ENCODE measurements around the gene RNF187. TPM values are rescaled to one million over a fixed set of nuclear protein-coding genes. Genes with fewer than 3 reads are reported as not detected.

RNF187 gene
- total and polyA plus RNA-seq, 10 of the 15 experiments (the other 5 are each of a cell fraction or from before 2014, with no cell fraction given) = 2.6 to 116 (median 29.5) TPM

DNA sequence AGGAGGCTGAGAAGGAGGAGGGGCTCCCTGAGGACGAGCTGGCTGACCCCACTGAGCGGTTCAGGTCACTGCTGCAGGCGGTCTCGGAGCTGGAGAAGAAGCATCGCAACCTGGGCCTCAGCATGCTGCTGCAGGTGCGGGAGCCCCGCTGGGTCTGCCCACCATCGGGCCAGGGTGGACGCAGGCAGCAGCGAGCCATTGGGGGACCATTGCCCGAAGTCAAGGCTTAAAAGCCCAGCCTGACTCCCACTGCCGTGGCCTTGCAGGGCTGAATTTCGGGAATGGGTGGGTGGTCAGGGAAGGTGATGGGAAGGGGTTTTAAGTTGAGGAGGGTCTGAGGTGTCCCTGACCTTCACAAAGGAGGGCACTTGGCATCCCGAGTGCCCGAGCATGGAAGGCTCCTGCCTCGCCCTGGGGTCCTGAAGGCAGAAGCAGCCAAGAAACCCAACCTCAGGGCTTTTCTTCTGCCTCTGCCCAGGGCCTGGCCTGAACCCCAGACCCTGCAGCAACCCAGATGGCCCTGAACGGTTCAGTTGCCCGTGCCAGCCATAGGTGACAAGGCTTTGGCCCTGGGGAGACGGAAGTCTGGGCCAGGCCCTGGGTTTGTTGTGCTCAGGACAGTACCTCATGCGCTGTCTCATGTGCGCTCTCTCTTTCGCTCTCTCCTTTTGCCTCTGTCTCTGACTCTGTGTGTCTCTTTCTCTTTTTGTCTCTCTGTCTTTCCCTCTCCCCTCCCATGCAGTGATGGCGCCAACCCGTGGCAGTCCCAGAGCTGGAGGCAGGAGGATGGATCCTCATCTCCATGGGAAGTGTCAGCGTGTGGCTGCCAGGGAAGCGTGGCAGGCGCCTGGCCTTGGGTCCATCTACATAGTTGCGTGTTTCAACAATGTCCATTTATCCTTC, 6.2 kb downstream of the RNF187 start:
- 92% methylated on average over 28 of the region's 28 CpGs for WGBS (ENCODE audit: insufficient coverage, insufficient replicate concordance, low lambda C conversion rate, missing lambda C conversion rate)
- Histone ChIP-seq H3K4me3 (no peak overlapping the region), H3K4me2 (ENCODE audit: control insufficient read depth, insufficient read depth) (no peak overlapping the region), H3K27ac (ENCODE audit: control insufficient read depth, insufficient read depth) (no peak overlapping the region), H3K9ac (ENCODE audit: control insufficient read depth, insufficient read depth, low read length) (no peak overlapping the region), H3K79me2 (ENCODE audit: control insufficient read depth, insufficient read depth, low read length) (peaks cover 14% of the 10 kb centered on the region), H4K20me1 (ENCODE audit: control insufficient read depth, insufficient read depth) (no peaks in the 10 kb centered on the region), H3K27me3 (replicated peaks in 1 of 2; ENCODE audit: control insufficient read depth in 2 of 2, insufficient read depth in 2 of 2, low read length in 1 of 2) (no peaks in the 10 kb centered on the region), H3K36me3 (ENCODE audit: control insufficient read depth in 2 of 2, insufficient read depth in 2 of 2, low read length in 1 of 2) (peaks cover 7 to 28% of the 10 kb centered on the region in 2 experiments), H2AFZ (ENCODE audit: control insufficient read depth, low read depth, low read length) (no peak overlapping the region), H3K9me3 (replicated peaks; ENCODE audit: control insufficient read depth, insufficient read depth, low read length) (no peaks in the 10 kb centered on the region), H3K4me1 (ENCODE audit: control insufficient read depth, insufficient read depth, low read length) (peaks cover 18% of the 10 kb centered on the region)
- SMC1A ChIA-PET (ENCODE audit: uncharacterized antibody, unreplicated experiment) = no interaction called here
- POLR2A ChIA-PET = interaction anchor here (0.7 kb wide), 1 partner anchor 417 kb away, joined by 3 read pairs; no protein-coding TSS in a partner anchor
- RAD21 ChIA-PET (ENCODE audit: unreplicated experiment) = no interaction called here
- ATAC-seq (no peak), FAIRE-seq (no peak), DNase-seq (ENCODE audit: low read depth, low spot score) (no peak)
- TF ChIP-seq NFXL1 (IDR thresholded peaks at IDR 0.05; ENCODE audit: borderline replicate concordance) = no peak
- no peak for TF ChIP-seq HDGF (IDR thresholded peaks at IDR 0.05)
- no peak for TF ChIP-seq ATF7 (IDR thresholded peaks at IDR 0.05; ENCODE audit: low read depth)
- TF ChIP-seq JUNB (IDR thresholded peaks at IDR 0.05) = no peak
- TF ChIP-seq KLF5 (IDR thresholded peaks at IDR 0.05; ENCODE audit: partially characterized antibody) = no peak
- no peak for TF ChIP-seq TCF3 (IDR thresholded peaks at IDR 0.05; ENCODE audit: borderline replicate concordance, insufficient read depth, low read depth, low read length)
- no peak for TF ChIP-seq SIN3A (IDR thresholded peaks at IDR 0.05; ENCODE audit: low read depth, low read length)
- TF ChIP-seq, protein P1, sequence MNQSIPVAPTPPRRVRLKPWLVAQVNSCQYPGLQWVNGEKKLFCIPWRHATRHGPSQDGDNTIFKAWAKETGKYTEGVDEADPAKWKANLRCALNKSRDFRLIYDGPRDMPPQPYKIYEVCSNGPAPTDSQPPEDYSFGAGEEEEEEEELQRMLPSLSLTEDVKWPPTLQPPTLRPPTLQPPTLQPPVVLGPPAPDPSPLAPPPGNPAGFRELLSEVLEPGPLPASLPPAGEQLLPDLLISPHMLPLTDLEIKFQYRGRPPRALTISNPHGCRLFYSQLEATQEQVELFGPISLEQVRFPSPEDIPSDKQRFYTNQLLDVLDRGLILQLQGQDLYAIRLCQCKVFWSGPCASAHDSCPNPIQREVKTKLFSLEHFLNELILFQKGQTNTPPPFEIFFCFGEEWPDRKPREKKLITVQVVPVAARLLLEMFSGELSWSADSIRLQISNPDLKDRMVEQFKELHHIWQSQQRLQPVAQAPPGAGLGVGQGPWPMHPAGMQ (IDR thresholded peaks at IDR 0.05; ENCODE audit: borderline replicate concordance) = no peak
- intact Hi-C loops (cut with micrococcal nuclease; ENCODE audit: unreplicated experiment) = no loop called here
- no TSS peak for BruUV-seq (replicated peaks)
- CTCF ChIA-PET = no interaction called here
- in situ Hi-C loops (cut with MboI) = no loop called here
